Spinal cord (tissue), 10 donors: Measurements from ENCODE around the gene LRRC27. TPM values are rescaled to one million over a fixed set of nuclear protein-coding genes. Genes with fewer than 3 reads are reported as not detected.

ENCODE experiments used
- DNase-seq, 6 donors: peaks; one replicate each; pipeline versions ENCODE4 v3.0.0 to v3.0.0-alpha.2; 2013 to 2015; ENCODE audit warnings: low spot score in 6 of 6, low read depth in 4 of 6
- H3K27ac ChIP-seq: one replicate; pipeline ENCODE4 v1.5.1; 2013; ENCODE audit warnings: low read depth, low read length, control low read depth
- H3K27me3 ChIP-seq: one replicate; pipeline ENCODE4 v1.6.1; 2013; ENCODE audit warnings: low read length; ENCODE audit not compliant: control insufficient read depth, insufficient read depth
- H3K36me3 ChIP-seq: one replicate; pipeline ENCODE4 v1.6.1; 2013; ENCODE audit warnings: low read length; ENCODE audit not compliant: control insufficient read depth, insufficient read depth
- H3K4me1 ChIP-seq: one replicate; pipeline ENCODE4 v1.6.1; 2013; ENCODE audit warnings: low read length; ENCODE audit not compliant: control insufficient read depth, insufficient read depth
- H3K4me3 ChIP-seq: one replicate; pipeline ENCODE4 v1.5.1; 2013; ENCODE audit warnings: low read depth, low read length, control low read depth
- H3K9me3 ChIP-seq: one replicate; pipeline ENCODE4 v1.6.1; 2013; ENCODE audit warnings: low read length; ENCODE audit not compliant: control insufficient read depth, insufficient read depth
- WGBS: methylation state at CpG from one replicate; pipeline ENCODE4 v1.1.5; 2013; ENCODE audit warnings: missing lambda C conversion rate; ENCODE audit not compliant: insufficient coverage; 5-methylcytosine and 5-hydroxymethylcytosine counted together
- long read RNA-seq, 4 donors: transcript quantifications; one replicate each; lab custom pipeline, GENCODE V29; 2026
- polyA plus RNA-seq, 2 donors: library from polyadenylated mRNA; unstranded; fragments of 120-200 nt; gene quantifications; one replicate each; pipeline ENCODE4 v1.2.1, GENCODE V29; 2013; ENCODE audit not compliant: insufficient read length in 2 of 2
- total RNA-seq, 2 donors: library from RNA; depleted of rRNA in 1 of 2; stranded (reverse); fragments of 120-200 nt in 1 of 2; fragments of >200 nt in 1 of 2; gene quantifications; one replicate each; pipeline versions ENCODE4 v1.2.3 to v1.2.4, GENCODE V29; 2013 to 2014
- donor health status: healthy.

The LRRC27 gene
- 10 to 100 TPM; 19.5 to 23.1 TPM for total RNA-seq
- 10 to 100 TPM; 29.9 to 31.2 TPM for polyA plus RNA-seq
- long read RNA-seq, donor 1, full-length matches to known transcripts: 3 of 3 reads
- long read RNA-seq, donor 1, partial matches to known transcripts: 0 of 3 reads
- long read RNA-seq, donor 1, other reads (novel, unspliced or antisense): 0 of 3 reads
- long read RNA-seq, donor 2: 0 reads
- long read RNA-seq, donor 3, partial matches to known transcripts: 0 of 2 reads
- long read RNA-seq, donor 3, other reads (novel, unspliced or antisense): 0 of 2 reads
- long read RNA-seq, donor 4, partial matches to known transcripts: 0 of 3 reads
- long read RNA-seq, donor 4, other reads (novel, unspliced or antisense): 0 of 3 reads

GRCh38 chr10:132331601-132332432 lies at the start of gene LRRC27:
Gene LRRC27, plus strand, starts transcription at chr10:132332193. Its CDS starts 1,332 bp downstream, at chr10:132333525.
- Histone ChIP-seq H3K36me3 (peaks cover 11% of the 10 kb centered on the region), H3K27me3 (no peaks in the 10 kb centered on the region), H3K9me3 (no peaks in the 10 kb centered on the region), H3K4me1 (peaks cover 35% of the 10 kb centered on the region), H3K4me3 (peak within 1 kb of the TSS; percentile 91), H3K27ac (peak within 1 kb of the TSS; percentile 71)
- peak; percentile 93 to 99 (median 97) for DNase-seq
- under 1% methylated on average over 64 of the region's 89 CpGs for WGBS

DNA sequence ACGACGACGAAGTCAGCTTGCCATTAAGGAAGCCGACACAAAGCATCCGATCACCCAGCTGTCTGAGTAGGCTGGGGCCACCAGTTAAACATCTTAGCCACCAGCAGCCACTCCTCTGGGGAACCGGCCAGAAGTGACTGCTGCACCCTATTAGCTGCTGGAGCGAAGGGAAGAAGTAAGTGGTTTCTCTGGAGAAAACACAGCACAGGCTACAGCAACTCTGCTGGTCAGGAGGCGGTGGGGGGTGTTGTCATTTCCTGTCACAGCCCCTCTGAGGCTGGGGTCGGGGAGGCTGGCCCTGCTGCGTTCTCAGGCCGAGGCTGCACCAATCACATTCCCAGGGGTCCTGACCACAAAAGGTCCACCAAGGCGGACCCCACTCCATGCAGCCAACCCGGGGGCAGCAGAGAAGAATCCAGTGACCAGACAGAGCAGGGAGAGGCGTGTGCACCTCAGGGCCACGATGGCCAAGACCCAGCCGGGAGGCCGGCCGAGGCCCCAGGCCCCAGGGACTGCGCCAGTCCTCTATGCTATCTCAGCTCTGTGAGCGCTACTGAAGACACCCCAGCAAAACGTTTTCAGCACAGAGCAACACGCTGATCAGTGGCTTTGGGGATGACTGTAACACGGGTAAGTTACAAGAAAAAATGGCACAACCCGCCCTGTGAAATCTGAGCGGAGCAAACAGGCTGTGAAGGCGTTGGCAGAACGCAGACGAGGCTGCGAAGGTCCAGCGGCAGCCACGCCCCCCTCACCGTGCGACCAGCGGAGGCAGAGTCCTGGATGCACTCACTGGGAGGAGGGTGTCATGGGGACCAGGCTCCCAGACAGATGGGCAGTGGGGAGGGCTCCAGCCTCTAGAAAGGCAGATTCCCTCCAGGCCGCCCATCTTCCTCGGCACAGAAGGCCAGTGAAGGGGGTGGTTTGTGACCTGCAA lies 49.1 kb upstream of the LRRC27 start:
- Histone ChIP-seq H3K27me3 (no peaks in the 10 kb centered on the region), H3K4me1 (peaks cover 18% of the 10 kb centered on the region), H3K36me3 (no peaks in the 10 kb centered on the region), H3K9me3 (peaks cover under 1% of the 10 kb centered on the region), H3K27ac (no peak overlapping the region), H3K4me3 (no peak overlapping the region)
- WGBS: 64% methylated on average over 34 of the region's 36 CpGs
- DNase-seq: no peak

DNA sequence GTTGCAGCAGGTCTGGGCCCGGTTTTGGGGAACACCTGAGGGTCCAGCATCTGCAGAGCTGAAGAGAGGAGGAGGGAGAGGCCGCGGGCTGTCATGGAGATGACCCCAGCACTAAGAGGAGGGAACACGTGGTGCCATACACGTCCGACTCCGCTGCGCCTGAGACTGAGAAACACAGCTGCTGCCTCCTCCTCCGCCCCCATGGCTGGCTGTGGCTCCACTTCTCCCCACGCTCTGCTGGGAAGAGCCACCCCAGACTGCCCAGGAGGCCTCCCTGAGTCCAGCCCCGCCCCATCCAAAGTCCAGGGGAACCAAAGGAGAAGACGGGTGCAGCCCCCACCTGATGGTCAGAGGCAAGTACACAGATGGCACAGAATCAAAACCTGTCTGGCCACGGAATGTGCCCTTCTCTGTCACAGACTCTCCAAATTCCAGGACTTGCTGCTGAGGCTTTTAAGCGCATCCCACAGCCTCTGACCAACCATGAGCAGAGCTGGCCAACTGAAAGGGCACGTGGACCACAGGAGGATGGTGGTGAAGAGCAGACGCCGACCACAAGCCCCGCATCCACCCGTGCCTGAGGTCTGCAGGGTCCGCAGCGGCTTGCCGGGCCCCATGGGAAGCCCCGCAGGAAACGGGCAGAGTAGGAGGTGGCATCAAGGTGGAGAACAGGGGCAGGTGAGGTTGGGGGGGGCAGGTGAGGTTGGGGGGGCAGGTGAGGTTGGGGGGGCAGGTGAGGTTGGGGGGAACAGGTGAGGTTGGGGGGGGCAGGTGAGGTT lies 48.2 kb upstream of the LRRC27 start:
- Histone ChIP-seq H3K36me3 (no peaks in the 10 kb centered on the region), H3K4me1 (peaks cover 18% of the 10 kb centered on the region), H3K27me3 (no peaks in the 10 kb centered on the region), H3K9me3 (peaks cover 6% of the 10 kb centered on the region), H3K27ac (no peak overlapping the region), H3K4me3 (no peak overlapping the region)
- 79% methylated on average over 20 of the region's 24 CpGs for whole genome bisulfite sequencing
- no peak for DNase-seq

- H3K4me3 ChIP-seq: no peak overlapping the region
- DNase-seq: no peak
- H3K36me3 ChIP-seq: peaks cover 3% of the 10 kb centered on the region
- no peaks in the 10 kb centered on the region for H3K27me3 ChIP-seq
- WGBS: no CpG with 5 or more reads among the region's 2 CpGs
- H3K27ac ChIP-seq: no peak overlapping the region
- H3K9me3 ChIP-seq: peaks cover 6% of the 10 kb centered on the region
- peaks cover 20% of the 10 kb centered on the region for H3K4me1 ChIP-seq
Measured at GRCh38 chr10:132289439-132289838, 42.6 kb upstream of the LRRC27 start.

GRCh38 chr10:132290631-132291030 lies 41.4 kb upstream of the LRRC27 start:
- no peak overlapping the region for H3K27ac ChIP-seq
- H3K9me3 ChIP-seq: peaks cover 6% of the 10 kb centered on the region
- H3K36me3 ChIP-seq: peaks cover 9% of the 10 kb centered on the region
- 95% methylated on average over 4 of the region's 6 CpGs for WGBS
- H3K27me3 ChIP-seq: no peaks in the 10 kb centered on the region
- no peak overlapping the region for H3K4me3 ChIP-seq
- no peak for DNase-seq
- H3K4me1 ChIP-seq: peaks cover 26% of the 10 kb centered on the region

DNA sequence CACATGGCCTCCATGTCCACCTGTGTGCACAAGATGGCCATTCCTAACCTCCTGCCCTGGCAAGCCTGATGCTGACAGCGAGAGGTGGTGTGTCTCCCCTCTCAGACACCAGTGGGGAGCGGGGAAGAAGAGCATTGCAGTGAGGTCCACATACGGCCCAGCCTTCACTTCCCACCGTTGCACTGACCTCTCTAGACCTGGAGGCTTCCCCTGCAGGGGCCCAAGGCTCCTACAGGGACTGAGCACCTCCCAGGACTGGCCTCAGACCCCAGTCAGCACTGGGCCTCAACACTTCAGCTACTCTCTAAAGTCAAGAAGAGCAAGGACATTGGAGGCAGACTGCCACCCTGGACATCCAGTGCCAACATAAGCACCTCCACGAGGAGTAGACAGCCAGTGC lies 40.2 kb upstream of the LRRC27 start:
- Histone ChIP-seq H3K4me1 (peaks cover 29% of the 10 kb centered on the region), H3K4me3 (no peak overlapping the region), H3K27ac (no peak overlapping the region), H3K27me3 (no peaks in the 10 kb centered on the region), H3K9me3 (peaks cover 6% of the 10 kb centered on the region), H3K36me3 (peaks cover 10% of the 10 kb centered on the region)
- 92% methylated on average over 5 of the region's 5 CpGs for WGBS
- no peak for DNase-seq

- no peaks in the 10 kb centered on the region for H3K27me3 ChIP-seq
- H3K4me3 ChIP-seq: no peak overlapping the region
- peaks cover 36% of the 10 kb centered on the region for H3K4me1 ChIP-seq
- DNase-seq: no peak
- peaks cover 10% of the 10 kb centered on the region for H3K36me3 ChIP-seq
- 71% methylated on average over 28 of the region's 30 CpGs for WGBS
- no peak overlapping the region for H3K27ac ChIP-seq
- H3K9me3 ChIP-seq: peaks cover 6% of the 10 kb centered on the region
Measured at GRCh38 chr10:132292287-132293200, 39.4 kb upstream of the LRRC27 start.

DNA sequence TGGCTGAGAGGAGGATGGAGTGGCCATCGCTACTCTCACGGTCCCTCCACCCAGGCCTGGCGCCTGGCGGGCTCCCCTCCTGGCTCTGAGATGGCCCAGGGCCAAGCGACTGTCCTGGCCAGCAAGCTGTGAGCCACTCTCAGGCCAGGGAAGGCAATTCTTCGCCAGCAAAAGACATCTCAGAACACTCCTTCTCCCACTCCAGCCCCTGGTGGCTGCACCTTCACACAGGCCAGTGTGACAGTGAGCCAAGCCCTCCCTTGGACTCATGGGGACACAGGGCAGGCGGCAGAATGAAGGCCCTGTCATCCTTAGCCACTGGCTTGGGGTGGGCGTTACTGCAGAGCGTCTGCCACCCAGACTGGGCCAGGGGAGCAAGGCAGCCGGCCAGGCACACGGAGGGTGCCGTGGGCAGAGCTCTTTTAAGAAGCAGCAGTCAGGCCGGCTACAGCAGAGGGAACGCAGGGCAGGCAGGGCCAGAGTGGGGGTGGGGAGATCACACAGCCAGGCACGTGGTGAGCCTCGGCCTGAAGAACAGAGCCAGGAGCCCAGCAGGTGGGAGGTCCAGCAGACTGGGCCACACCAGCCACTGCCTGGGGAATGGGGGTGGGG lies 38.7 kb upstream of the LRRC27 start:
- no peaks in the 10 kb centered on the region for H3K27me3 ChIP-seq
- H3K36me3 ChIP-seq: peaks cover 10% of the 10 kb centered on the region
- WGBS: 20% methylated on average over 16 of the region's 16 CpGs
- no peak overlapping the region for H3K27ac ChIP-seq
- no peak overlapping the region for H3K4me3 ChIP-seq
- peaks cover 2% of the 10 kb centered on the region for H3K9me3 ChIP-seq
- H3K4me1 ChIP-seq: peaks cover 44% of the 10 kb centered on the region
- DNase-seq: peak in 3 of 6 donors; percentile 26 to 75 (median 70)
